Fibroblast of lung (primary cell): ENCODE measurements around the gene MICAL2.

Experiments
- EZH2 ChIP-seq: IDR thresholded peaks from 2 replicates; pipeline ENCODE4 v1.5.1; 2012; ENCODE audit warnings: low read length, control low read depth, mild to moderate bottlenecking; ENCODE audit errors: missing control alignments
- TF ChIP-seq, protein P1 (sequence below), 2 donors: IDR thresholded peaks in 1 of 2; conservative IDR thresholded peaks in 1 of 2; 1 replicate in 1 of 2; 2 replicates in 1 of 2; pipeline ENCODE4 v1.5.1; 2011 to 2012; ENCODE audit warnings: low read length in 2 of 2, control low read depth in 1 of 2, inconsistent platforms in 1 of 2, low read depth in 1 of 2, mild to moderate bottlenecking in 1 of 2

DNA sequence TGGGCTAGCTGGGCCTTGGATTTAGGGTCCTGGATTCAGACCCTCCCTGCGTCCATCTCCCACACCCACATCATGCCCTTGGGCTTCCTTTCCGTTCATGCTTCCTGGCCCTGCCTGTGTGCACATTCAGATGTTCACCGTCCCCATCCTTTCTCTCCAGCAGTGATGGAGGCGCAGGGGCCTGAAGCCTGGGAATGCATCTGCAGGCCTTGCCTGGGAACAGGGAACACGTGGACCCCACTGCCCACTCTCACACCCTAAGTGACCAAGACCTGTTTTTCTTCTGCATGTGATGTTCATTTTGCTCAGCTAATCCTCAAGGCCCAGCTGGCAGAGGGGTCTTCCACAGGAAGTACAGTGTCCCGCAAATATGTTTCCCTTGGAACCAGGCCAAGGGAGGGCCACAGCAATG is 175.4 kb downstream of the MICAL2 start:
- TF ChIP-seq, protein P1, sequence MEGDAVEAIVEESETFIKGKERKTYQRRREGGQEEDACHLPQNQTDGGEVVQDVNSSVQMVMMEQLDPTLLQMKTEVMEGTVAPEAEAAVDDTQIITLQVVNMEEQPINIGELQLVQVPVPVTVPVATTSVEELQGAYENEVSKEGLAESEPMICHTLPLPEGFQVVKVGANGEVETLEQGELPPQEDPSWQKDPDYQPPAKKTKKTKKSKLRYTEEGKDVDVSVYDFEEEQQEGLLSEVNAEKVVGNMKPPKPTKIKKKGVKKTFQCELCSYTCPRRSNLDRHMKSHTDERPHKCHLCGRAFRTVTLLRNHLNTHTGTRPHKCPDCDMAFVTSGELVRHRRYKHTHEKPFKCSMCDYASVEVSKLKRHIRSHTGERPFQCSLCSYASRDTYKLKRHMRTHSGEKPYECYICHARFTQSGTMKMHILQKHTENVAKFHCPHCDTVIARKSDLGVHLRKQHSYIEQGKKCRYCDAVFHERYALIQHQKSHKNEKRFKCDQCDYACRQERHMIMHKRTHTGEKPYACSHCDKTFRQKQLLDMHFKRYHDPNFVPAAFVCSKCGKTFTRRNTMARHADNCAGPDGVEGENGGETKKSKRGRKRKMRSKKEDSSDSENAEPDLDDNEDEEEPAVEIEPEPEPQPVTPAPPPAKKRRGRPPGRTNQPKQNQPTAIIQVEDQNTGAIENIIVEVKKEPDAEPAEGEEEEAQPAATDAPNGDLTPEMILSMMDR (conservative IDR thresholded peaks at IDR 0.05 in 1 of 2, IDR thresholded peaks at IDR 0.05 in 1 of 2; ENCODE audit: low read depth in 1 of 2, low read length in 2 of 2) = no peak
- TF ChIP-seq EZH2 = no peak
